Measurements from ENCODE around the gene MRPL20.
"Not testable (repeated sequence)": the region's sequence is repeated elsewhere in the genome, so short reads cannot be mapped to it uniquely, and the experiment has no call there.

MRPL20 gene

GRCh38 chr1:1406821-1407635 lies at the start of gene MRPL20:
Gene MRPL20 (minus strand): TSS chr1:1407293. CDS start chr1:1407217, 76 bp downstream.
- Mint-ChIP-seq H3K4me1 (peaks cover 16% of the 10 kb centered on the region), H3K9me3 (no peaks in the 10 kb centered on the region), H3K27ac (peak within 1 kb of the TSS; percentile 68 to 95 (median 94)), H3K4me3 (peak within 1 kb of the TSS; percentile 96 to 98 (median 97)), H3K27me3 (ENCODE audit: low read depth) (no peaks in the 10 kb centered on the region), H3K36me3 (ENCODE audit: low read depth) (peaks cover 34% of the 10 kb centered on the region)
- no peak for TF ChIP-seq CTCF (IDR thresholded peaks at IDR 0.05; ENCODE audit: unreplicated experiment in 3 of 3)

DNA sequence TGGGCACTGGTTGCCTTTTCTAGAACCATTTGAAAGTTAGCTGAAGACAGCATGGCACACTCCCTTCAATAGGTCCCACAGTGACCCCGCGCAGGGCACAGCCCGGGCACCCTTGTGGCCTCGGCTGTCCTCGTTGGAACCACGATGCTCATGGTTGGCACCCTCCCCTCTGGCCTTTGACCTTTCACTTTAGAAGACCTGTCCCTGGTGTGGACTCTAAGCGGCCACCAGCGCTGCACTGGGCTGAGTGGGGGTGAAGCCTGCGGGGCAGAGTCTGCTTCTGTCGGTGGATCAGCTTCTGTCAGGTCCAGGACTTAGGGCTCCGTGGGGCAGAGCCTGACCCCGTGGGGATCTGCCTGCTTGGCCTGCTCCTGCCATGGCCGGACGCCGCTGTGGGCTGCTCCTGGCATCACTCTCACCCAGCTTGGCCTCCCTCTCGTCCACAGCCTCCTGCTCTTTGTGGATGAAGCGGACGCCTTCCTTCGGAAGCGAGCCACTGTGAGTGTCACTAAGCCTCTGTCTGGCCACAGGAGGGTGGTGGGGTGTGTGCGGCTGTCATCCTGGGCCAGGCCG lies 49.7 kb upstream of the MRPL20 start:
- not testable (repeated sequence) for H3K27me3 Mint-ChIP-seq (ENCODE audit: low read depth); H3K9me3 Mint-ChIP-seq; H3K4me3 Mint-ChIP-seq; H3K27ac Mint-ChIP-seq; H3K36me3 Mint-ChIP-seq (ENCODE audit: low read depth); H3K4me1 Mint-ChIP-seq

GRCh38 chr1:1455934-1456333 lies 48.8 kb upstream of the MRPL20 start:
- not testable (repeated sequence) for H3K36me3 Mint-ChIP-seq (ENCODE audit: low read depth); H3K4me1 Mint-ChIP-seq; H3K9me3 Mint-ChIP-seq

GRCh38 chr1:1455366-1455884 lies 48.3 kb upstream of the MRPL20 start:
- Mint-ChIP-seq H3K27ac (no peak overlapping the region), H3K9me3 (no peaks in the 10 kb centered on the region), H3K36me3 (ENCODE audit: low read depth) (no peaks in the 10 kb centered on the region), H3K27me3 (ENCODE audit: low read depth) (no peaks in the 10 kb centered on the region), H3K4me3 (no peak overlapping the region), H3K4me1 (no peaks in the 10 kb centered on the region)
- no peak for TF ChIP-seq CTCF (IDR thresholded peaks at IDR 0.05; ENCODE audit: unreplicated experiment in 3 of 3)

More at GRCh38 chr1:1455934-1456333, 48.8 kb upstream of the MRPL20 start:
- H3K27me3 Mint-ChIP-seq (ENCODE audit: low read depth); H3K4me3 Mint-ChIP-seq; H3K27ac Mint-ChIP-seq: not testable (repeated sequence)

GRCh38 chr1:1454286-1455056 lies 47.4 kb upstream of the MRPL20 start:
- not testable (repeated sequence) for H3K4me3 Mint-ChIP-seq; H3K36me3 Mint-ChIP-seq (ENCODE audit: low read depth); H3K27me3 Mint-ChIP-seq (ENCODE audit: low read depth); H3K4me1 Mint-ChIP-seq; H3K9me3 Mint-ChIP-seq; H3K27ac Mint-ChIP-seq

GRCh38 chr1:1452882-1453281 lies 45.8 kb upstream of the MRPL20 start:
- Mint-ChIP-seq H3K27ac (no peak overlapping the region), H3K36me3 (ENCODE audit: low read depth) (no peaks in the 10 kb centered on the region), H3K27me3 (ENCODE audit: low read depth) (no peaks in the 10 kb centered on the region), H3K9me3 (no peaks in the 10 kb centered on the region), H3K4me1 (no peaks in the 10 kb centered on the region), H3K4me3 (no peak overlapping the region)
- TF ChIP-seq CTCF (IDR thresholded peaks at IDR 0.05; ENCODE audit: unreplicated experiment in 3 of 3), result no peak

- H3K4me1 Mint-ChIP-seq; H3K27ac Mint-ChIP-seq; H3K36me3 Mint-ChIP-seq (ENCODE audit: low read depth); H3K27me3 Mint-ChIP-seq (ENCODE audit: low read depth); H3K4me3 Mint-ChIP-seq; H3K9me3 Mint-ChIP-seq: not testable (repeated sequence)
These were observed 45.3 kb upstream of the MRPL20 start for GRCh38 chr1:1452365-1452739.

Measured in nephron (organoid).